ENCODE data around the gene STXBP6.

GRCh38 chr14:24975393-24975792 is 74.6 kb downstream of the STXBP6 start:
- no peak for TF ChIP-seq EP300 (IDR thresholded peaks at IDR 0.05; ENCODE audit: borderline replicate concordance)
- no peak for TF ChIP-seq TAF1 (IDR thresholded peaks at IDR 0.05; ENCODE audit: low read depth)
- TF ChIP-seq REST (IDR thresholded peaks at IDR 0.05; ENCODE audit: low read depth) = no peak
- TF ChIP-seq, protein P1, sequence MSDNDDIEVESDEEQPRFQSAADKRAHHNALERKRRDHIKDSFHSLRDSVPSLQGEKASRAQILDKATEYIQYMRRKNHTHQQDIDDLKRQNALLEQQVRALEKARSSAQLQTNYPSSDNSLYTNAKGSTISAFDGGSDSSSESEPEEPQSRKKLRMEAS (IDR thresholded peaks at IDR 0.05) = no peak
- no peak for TF ChIP-seq TEAD4 (IDR thresholded peaks at IDR 0.05)
- no peak for TF ChIP-seq CEBPB (IDR thresholded peaks at IDR 0.05)
- no peak for TF ChIP-seq RAD21 (IDR thresholded peaks at IDR 0.05; ENCODE audit: low read depth)
- TF ChIP-seq TCF12 (IDR thresholded peaks at IDR 0.05; ENCODE audit: low read depth) = no peak

Measured in Ishikawa (cell line).